OCI-LY3 (cell line): ENCODE measurements around the gene PSMD11.

Experiments
- H2AFZ ChIP-seq: fragments of 200-600, 300-600 bp; shearing (Covaris generic); 2 replicates; pipeline ENCODE4 v1.6.0; 2014; ENCODE audit warnings: antibody characterized with exemption, low read depth, low read length
- H3K27ac ChIP-seq: fragments of 200-600, 300-600 bp; sonication (generic); 2 replicates; pipeline ENCODE4 v1.5.1; 2014; ENCODE audit warnings: mild to moderate bottlenecking, low read length, moderate library complexity, mixed read lengths
- H3K27me3 ChIP-seq: fragments of 200-600, 300-600 bp; sonication (generic); 2 replicates; pipeline ENCODE4 v1.6.1; 2014; ENCODE audit warnings: low read depth, low read length, mixed read lengths
- H3K36me3 ChIP-seq: fragments of 200-600, 300-600 bp; sonication (generic); replicated peaks from 2 replicates; pipeline ENCODE3; 2014; ENCODE audit warnings: low read depth, low read length, mixed read lengths
- H3K4me1 ChIP-seq: fragments of 300-600, 200-600 bp; sonication (generic); 2 replicates; pipeline ENCODE4 v1.6.1; 2014; ENCODE audit warnings: low read length, mixed read lengths
- H3K4me2 ChIP-seq: fragments of 200-600, 300-600 bp; sonication (generic); 2 replicates; pipeline ENCODE4 v1.6.1; 2014; ENCODE audit warnings: low read length, mixed read lengths
- H3K4me3 ChIP-seq: fragments of 300-600, 200-600 bp; sonication (generic); 2 replicates; pipeline ENCODE4 v1.5.1; 2014; ENCODE audit warnings: antibody characterized with exemption, mild to moderate bottlenecking, low read length, moderate library complexity
- H3K79me2 ChIP-seq: fragments of 300-600, 200-600 bp; shearing (Covaris generic); 2 replicates; pipeline ENCODE4 v1.6.1; 2014; ENCODE audit warnings: mild to moderate bottlenecking, low read length, mixed read lengths
- H3K9ac ChIP-seq: fragments of 300-600, 200-600 bp; shearing (Covaris generic); 2 replicates; pipeline ENCODE4 v1.6.0; 2014; ENCODE audit warnings: mild to moderate bottlenecking, low read length, moderate library complexity
- H3K9me3 ChIP-seq: fragments of 200-600, 300-600 bp; shearing (Covaris generic); 2 replicates; pipeline ENCODE4 v1.6.1; 2014; ENCODE audit warnings: low read length, mixed read lengths; ENCODE audit not compliant: insufficient read depth
- H4K20me1 ChIP-seq: fragments of 200-600, 300-600 bp; sonication (generic); 2 replicates; pipeline ENCODE4 v1.6.1; 2016; ENCODE audit warnings: low read length, mixed read lengths; ENCODE audit not compliant: insufficient read depth
- CTCF ChIP-seq: fragments of 200-600, 300-600 bp; sonication (generic); IDR thresholded peaks from 2 replicates; pipeline ENCODE4 v1.5.1; 2014; ENCODE audit warnings: antibody characterized with exemption, low read length, low read depth
- EZH2phosphoT487 ChIP-seq: fragments of 200-600 bp; shearing (Covaris generic); IDR thresholded peaks from 2 replicates; pipeline ENCODE4 v1.6.1; 2018; ENCODE audit warnings: antibody characterized with exemption, mixed run types, low read depth

PSMD11 gene

GRCh38 chr17:32486701-32487472, 42.6 kb downstream of the PSMD11 start, which contains the start of gene CDK5R1:
Gene CDK5R1, plus strand, starts transcription at chr17:32486993. Its CDS starts 628 bp downstream, at chr17:32487621.
- Histone ChIP-seq H2AFZ (no peak within 1 kb of the TSS; the same call in 1 of the 2 replicates), H3K9ac (peak within 1 kb of the TSS; percentile 70), H3K27me3 (no peaks in the 10 kb centered on the region), H3K4me1 (peaks cover 33% of the 10 kb centered on the region), H3K36me3 (peaks cover 25% of the 10 kb centered on the region), H3K79me2 (peaks cover 15% of the 10 kb centered on the region; the same call in 1 of the 2 replicates), H4K20me1 (peaks cover 23% of the 10 kb centered on the region), H3K4me3 (peak within 1 kb of the TSS; percentile 98), H3K4me2 (peak within 1 kb of the TSS; percentile 97), H3K27ac (no peak within 1 kb of the TSS), H3K9me3 (no peaks in the 10 kb centered on the region)
- TF ChIP-seq EZH2phosphoT487 (no peak), CTCF (no peak)

GRCh38 chr17:32487473-32488176, 43.3 kb downstream of the PSMD11 start:
- Histone ChIP-seq H4K20me1 (peaks cover 23% of the 10 kb centered on the region), H3K9ac (peak overlapping the region; percentile 70), H3K4me2 (peak overlapping the region; percentile 97), H3K27ac (no peak overlapping the region), H3K79me2 (peaks cover 15% of the 10 kb centered on the region; the same call in 1 of the 2 replicates), H3K4me3 (peak overlapping the region; percentile 98), H3K9me3 (no peaks in the 10 kb centered on the region), H3K27me3 (no peaks in the 10 kb centered on the region), H3K36me3 (peaks cover 25% of the 10 kb centered on the region), H2AFZ (no peak overlapping the region; the same call in 1 of the 2 replicates), H3K4me1 (peaks cover 27% of the 10 kb centered on the region)
- TF ChIP-seq CTCF (0 out of 2 replicates have a peak, but pooled peaks have one; percentile 10), EZH2phosphoT487 (no peak)

DNA sequence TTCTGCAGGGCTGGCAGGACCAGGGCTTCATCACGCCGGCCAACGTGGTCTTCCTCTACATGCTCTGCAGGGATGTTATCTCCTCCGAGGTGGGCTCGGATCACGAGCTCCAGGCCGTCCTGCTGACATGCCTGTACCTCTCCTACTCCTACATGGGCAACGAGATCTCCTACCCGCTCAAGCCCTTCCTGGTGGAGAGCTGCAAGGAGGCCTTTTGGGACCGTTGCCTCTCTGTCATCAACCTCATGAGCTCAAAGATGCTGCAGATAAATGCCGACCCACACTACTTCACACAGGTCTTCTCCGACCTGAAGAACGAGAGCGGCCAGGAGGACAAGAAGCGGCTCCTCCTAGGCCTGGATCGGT, 43.9 kb downstream of the PSMD11 start:
- Histone ChIP-seq H3K27me3 (no peaks in the 10 kb centered on the region), H3K4me2 (peak overlapping the region; percentile 97), H3K4me1 (peaks cover 27% of the 10 kb centered on the region), H2AFZ (no peak overlapping the region), H4K20me1 (peaks cover 23% of the 10 kb centered on the region), H3K79me2 (peaks cover 15% of the 10 kb centered on the region; the same call in 1 of the 2 replicates), H3K4me3 (peak overlapping the region; percentile 98), H3K9me3 (no peaks in the 10 kb centered on the region), H3K9ac (no peak overlapping the region), H3K36me3 (peaks cover 30% of the 10 kb centered on the region), H3K27ac (no peak overlapping the region)
- TF ChIP-seq CTCF = no peak
- TF ChIP-seq EZH2phosphoT487 = no peak

GRCh38 chr17:32488604-32489180, 44.4 kb downstream of the PSMD11 start:
- no peak overlapping the region for H3K9ac ChIP-seq

More at GRCh38 chr17:32488604-32489180, 44.4 kb downstream of the PSMD11 start:
- Histone ChIP-seq H3K4me2 (no peak overlapping the region), H3K9me3 (no peaks in the 10 kb centered on the region), H3K27me3 (no peaks in the 10 kb centered on the region), H3K4me3 (no peak overlapping the region), H2AFZ (no peak overlapping the region), H3K27ac (no peak overlapping the region), H3K36me3 (peaks cover 30% of the 10 kb centered on the region), H4K20me1 (peaks cover 23% of the 10 kb centered on the region), H3K4me1 (peaks cover 22% of the 10 kb centered on the region), H3K79me2 (peaks cover 15% of the 10 kb centered on the region; the same call in 1 of the 2 replicates)
- TF ChIP-seq CTCF = no peak
